HG03066 (cell line): ENCODE results near the gene SLC2A14.
"Not testable (repeated sequence)": the region's sequence is repeated elsewhere in the genome, so short reads cannot be mapped to it uniquely, and the experiment has no call there.

Source experiments
- ATAC-seq: cut with Tn5 transposase; IDR thresholded peaks from one replicate; pipeline ENCODE4 v1.9.1; 2021; ENCODE audit warnings: low read depth; ENCODE audit not compliant: unreplicated experiment

The SLC2A14 gene

DNA sequence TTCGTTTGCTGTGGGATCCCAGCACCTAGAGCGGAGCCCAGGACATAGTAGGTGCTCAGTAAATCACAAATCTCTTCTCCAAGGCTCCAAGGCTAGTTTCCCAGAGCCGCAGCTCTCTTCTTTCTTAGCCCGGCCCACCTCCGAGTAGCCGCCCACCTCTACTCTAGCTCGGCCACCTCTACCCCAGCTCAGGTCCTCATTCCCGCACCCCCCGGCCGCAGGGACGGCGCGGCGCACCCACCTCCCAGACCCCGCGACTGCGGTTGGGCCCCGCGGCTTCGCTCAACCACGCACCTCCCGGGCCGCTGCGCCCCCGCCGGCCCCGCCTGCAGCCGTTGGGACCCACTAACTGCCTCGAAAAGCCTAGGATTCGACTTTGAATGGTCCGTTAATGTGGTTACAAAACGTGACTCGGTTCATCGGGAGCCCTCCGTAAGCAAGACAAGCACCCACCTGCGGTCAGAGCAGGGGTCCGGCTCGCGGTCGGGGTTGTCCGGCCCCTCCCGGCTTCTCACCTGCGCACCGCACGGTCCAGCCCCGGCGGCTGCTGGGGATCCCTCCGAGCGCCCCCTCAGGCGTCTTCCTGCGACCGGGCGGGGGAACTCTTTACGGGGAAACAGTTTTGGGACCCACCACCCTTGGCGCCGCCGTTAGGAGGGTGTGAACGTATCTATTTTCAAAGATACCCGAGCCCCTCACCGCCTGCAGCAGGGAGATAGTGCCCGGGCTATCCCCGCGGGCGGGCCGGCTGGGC lies at the start of gene SLC2A14:
SLC2A14 (minus strand) TSS at position 350 of the 754 bp plus-strand sequence. CDS start 3,035 bp downstream, outside the sequence.
- no peak for ATAC-seq

DNA sequence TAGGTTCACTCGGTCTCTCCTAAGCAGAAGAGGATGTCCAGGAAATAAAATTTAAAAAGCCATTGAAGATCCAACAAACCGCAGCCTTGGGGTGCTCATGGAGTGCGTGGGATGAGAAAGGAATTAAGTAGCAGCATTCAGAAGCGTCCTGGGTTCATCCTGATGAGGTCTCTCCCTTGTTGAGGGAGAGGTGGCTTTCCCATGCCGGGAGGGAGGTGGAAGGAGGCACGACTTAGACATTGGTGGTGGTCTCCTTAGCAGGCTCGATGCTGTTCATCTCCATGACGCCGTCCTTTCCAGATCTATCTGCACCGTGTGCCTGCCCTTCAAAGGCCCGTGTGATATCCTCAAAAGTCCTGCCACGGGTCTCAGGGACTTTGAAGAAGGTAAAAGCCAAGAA lies 48.5 kb upstream of the SLC2A14 start:
- not testable (repeated sequence) for ATAC-seq

DNA sequence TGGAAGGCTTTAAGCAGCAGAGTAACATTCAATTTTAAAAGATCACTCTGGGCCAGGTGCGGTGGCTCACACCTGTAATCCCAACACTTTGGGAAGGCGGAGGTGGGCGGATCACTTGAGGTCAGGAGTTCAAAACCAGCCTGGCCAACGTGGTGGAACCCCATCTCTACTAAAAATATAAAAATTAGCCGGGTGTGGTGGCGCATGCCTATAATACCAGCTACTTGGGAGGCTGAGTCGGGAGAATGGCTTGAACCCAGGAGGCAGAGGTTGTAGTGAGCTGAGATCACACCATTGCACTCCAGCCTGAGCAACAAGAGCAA lies 45.5 kb upstream of the SLC2A14 start:
- not testable (repeated sequence) for ATAC-seq

DNA sequence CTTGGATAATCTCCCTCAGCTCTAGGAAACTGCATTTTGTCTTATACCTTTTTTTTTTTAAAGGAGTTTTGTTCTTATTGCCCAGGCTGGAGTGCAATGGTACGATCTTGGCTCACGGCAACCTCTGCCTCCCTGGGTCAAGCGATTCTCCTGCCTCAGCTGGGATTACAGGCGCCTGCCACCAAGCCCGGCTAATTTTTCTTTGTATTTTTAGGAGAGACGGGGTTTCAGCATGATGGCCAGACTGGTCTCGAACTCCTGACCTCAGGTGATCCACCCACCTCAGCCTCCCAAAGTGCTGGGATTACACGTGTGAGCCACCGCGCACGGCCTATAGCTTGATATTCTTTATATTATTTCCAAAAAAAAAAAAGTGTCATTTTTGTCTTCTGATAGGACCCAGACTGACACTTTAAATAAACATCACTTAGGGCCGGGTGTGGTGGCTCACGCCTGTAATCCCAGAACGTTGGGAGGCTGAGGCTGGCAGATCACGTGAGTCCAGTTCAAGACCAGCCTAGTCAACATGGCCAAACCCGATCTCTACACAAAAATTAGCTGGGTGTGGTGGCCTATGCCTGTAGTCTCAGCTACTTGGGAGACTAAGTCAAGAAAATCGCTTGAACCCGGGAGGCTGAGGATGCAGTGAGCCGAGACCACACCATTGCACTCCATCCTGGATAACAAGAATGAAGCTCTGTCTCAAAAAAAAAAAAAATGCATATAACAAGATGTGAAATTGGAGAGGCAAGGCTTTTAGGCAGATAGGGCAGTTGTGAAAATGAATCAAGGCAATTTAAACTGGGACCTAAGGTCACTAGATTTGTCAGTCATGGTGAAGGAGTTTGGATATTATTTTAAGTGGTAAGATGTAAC lies 44.9 kb upstream of the SLC2A14 start:
- ATAC-seq, result no peak

DNA sequence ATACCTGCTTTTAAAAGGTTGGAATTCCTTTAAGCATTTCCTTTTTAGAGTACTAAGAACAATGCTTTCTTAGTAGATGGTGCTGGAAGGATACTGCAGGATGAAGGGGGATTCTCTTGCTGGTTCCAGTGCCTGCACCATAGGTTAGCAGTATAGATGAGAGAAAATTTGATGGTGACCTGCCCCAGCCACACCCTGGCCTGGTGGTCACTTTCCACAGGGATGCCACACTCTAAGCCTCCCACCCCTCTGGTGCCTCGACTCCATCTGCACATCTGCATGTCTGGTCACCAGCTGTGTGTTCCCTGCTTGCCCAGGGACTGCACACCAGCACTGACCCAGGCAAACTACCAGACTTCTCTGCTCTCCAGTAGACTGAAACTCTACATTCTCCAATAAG lies 44.2 kb upstream of the SLC2A14 start:
- no peak for ATAC-seq

DNA sequence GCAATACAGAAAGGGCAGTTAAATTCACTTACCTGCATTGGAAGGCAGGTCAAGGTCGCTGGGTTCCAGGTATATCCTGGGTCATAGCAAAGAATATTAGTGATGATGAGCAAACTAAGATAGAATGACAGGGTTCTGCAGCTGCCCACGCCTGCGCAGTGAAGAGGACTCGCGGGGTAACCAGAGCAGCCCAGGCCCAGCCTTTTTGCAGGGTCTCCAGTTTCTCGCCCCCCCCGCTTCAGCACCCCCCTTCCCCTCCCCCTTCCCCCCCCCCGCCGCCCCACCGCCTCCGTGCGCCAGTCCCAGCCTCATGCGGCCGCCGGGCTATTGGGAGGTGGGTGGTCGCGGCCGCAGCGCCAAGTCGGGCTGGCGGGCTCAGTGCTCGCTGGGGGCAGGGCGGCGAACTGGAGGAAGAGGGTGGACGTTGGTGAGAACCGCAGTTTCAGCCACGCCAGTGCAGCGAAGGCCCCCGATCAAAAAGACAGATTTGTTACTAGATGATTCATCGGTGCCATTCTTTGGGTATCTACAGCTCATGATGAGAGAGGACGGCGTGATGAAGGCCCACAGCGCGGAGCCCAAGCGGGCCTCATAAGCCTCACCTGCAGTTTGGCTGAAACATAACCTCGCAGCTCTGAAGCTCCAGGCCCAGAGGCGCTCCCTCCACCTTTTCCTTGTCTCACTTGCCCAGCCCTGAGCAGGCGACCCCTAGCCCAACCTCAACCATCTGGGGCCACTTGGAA lies 43.1 kb upstream of the SLC2A14 start:
- no peak for ATAC-seq

DNA sequence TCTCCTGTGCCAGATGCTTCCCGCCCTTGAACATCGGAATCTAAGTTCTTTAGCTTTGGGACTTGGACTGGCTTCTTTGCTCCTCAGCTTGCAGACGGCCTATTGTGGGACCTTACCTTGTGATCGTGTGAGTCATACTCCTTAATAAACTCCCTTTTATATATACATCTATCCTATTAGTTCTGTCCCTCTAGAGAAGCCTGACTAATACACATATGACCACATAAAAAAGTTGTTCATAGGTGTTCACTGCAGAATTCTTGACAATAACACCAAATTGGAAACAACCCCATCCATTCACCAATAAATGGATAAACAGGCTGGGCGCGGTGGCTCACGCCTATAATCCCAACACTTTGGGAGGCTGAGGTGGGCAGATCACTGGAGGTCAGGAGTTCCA lies 37.4 kb upstream of the SLC2A14 start:
- ATAC-seq, result not testable (repeated sequence)

DNA sequence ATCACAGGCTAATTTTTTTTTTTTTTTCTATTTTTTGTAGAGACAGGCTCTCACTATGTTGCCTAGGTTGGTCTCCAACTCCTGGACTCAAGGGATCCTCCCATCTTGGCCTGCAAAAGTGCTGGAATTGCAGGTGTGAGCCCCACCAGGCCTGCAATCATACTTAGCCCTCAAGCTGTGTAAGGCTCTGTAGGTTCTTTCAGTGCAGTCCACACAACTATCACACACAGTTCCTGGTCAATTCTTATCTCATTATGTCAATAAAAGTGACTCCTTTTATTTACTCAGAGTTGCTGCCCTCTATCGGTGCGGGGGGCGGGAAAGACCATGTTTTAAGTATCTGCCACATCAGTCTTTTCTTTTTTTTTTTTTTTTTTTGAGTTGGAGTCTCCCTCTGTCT lies 34.3 kb upstream of the SLC2A14 start:
- no peak for ATAC-seq

DNA sequence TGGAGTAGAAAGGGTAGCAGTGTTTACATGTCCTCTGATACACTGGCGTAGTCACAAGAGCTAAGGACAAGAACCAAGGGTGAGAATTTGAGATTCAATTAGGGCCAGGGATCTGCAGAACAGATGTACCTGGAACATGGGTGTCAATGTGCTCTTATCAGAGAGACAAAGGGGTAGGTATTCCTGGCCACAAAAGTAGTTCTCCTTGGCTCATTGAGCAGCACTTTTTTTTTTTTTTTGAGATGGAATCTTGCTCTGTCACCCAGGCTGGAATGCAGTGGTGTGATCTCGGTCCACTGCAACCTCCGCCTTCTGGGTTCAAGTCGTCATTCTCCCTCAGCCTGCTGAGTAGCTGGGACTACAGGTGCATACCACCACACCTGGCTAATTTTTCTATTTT lies 33.6 kb upstream of the SLC2A14 start:
- not testable (repeated sequence) for ATAC-seq

DNA sequence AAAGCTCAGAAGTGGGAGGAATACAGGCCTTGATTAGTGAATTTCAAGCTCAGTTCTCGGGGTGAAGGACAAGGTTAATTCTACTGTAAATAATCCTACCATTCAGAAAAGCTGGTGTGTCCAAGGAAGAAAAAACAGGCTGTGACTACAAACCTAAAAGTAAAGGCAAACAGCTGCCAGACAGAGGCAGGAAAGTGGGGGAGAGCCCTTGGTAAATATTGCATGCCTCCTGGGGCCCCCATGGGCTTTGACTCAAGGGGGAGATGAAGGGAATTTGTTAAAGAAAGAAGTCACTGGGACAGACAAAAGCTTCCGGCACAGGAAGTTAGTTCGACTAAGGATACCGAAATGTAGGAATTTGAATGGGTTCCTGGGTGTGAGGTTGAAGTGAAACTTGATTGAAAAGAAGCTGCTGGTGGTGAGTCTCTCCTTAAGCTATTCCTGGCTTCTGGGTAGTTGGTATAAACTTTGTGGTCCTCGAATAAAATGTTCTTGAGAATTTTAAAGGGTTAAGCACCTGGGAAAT lies 32.9 kb upstream of the SLC2A14 start:
- not testable (repeated sequence) for ATAC-seq

DNA sequence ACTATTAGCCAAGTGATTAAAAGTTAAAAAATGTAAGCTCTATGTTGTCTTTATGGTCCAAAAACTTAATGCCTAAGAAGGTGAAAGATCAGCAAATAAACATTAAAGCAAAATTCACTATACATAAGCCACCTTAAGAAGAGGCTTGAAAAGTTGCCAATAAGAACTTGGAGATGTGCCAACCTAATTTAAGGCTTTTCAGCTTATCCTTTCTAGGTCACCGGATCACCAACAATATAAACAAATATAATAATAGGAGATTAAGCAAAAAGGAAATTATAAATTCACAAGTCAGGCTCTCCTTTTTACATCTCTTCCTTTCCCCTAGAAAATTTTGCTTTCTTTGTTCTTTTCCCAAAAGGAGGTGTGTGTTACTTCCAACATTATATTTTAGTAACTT lies 32.4 kb upstream of the SLC2A14 start:
- no peak for ATAC-seq

DNA sequence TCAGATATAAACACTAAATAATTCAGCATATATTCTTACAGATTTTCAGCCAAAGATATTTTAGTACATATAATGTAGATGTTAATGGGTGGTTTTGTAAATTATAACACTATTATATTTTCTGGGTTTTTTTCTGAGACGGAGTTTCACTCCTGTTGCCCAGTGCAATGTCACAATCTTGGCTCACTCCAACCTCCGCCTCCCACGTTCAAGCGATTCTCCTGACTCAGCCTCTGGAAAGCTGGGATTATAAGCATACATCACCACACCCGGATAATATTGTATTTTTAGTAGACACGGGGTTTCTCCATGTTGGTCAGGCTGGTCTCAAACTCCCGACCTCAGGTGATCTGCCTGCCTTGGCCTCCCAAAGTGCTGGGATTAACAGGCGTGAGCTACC lies 29.7 kb upstream of the SLC2A14 start:
- not testable (repeated sequence) for ATAC-seq

DNA sequence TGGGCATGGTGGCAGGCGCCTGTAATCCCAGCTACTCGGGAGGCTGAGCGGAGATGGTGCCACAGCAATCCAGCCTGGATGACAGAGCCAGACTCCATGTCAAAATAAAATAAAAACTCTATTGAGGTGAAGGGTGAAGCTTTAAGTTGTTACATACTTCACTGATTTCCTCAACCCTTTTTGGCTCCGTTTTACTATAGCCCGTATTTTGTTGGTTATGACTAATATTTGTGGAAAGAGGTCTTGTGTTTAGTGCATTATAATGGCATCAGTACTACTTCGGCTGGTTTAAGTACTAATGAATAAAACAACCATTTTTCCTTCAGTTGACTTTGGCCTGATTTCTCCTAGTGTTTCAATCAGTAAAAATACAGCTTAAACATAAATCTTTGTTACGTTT lies 27.0 kb upstream of the SLC2A14 start:
- no peak for ATAC-seq

DNA sequence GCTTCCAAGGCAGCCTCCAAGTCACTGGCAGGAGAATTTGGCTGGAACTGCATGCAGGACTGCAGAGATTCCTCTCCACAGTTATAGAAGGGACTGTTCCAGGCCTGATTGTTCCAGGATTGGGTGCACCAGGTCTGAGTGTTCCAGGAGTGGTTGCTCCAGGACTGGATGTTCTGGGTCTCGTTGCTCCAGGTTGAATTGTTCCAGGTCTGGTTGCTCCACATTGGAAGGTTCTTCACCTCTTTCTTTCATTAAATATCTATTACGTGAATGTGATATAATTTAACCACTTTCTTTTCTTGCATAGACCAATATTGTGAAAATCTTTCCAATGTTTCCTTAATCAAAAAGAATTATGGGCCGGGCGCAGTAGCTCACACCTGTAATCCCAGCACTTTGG lies 24.0 kb upstream of the SLC2A14 start:
- not testable (repeated sequence) for ATAC-seq

DNA sequence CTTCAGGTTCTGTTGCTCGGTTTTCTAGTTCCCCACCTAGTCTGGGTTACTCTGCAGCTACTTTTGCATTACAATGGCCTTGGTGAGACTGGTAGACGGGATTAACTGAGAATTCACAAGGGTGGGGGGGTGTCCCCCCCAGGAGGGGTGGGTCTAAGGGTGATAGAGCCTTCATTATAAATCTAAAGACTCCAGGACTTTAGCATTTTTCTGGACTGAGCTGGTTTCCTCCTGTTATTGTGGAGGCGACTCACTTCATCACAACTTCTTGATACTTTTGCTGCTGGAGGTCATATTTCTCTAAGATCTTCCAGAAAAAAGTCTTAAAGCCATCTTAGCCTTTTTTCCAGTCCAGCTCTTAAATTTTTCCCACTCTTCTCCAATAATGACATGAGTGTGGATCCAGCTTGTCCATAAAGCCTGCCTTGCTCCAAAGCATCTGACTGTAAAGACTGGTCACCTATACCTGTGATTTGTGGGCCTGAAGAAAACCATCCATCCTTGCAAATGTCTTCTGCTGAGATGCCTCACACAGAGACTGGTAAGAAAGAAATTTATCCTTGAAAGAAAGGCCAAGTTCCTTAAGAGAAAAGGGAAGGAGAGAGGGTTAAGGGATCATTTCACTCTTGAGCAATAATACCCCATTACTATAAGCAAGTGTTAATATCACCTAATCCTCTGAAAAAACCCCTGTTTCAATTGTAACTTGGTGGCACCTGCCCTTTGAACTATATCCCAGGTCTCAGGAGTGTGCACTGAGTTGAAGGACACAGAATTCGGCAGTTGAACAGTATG lies 19.7 kb upstream of the SLC2A14 start:
- no peak for ATAC-seq

DNA sequence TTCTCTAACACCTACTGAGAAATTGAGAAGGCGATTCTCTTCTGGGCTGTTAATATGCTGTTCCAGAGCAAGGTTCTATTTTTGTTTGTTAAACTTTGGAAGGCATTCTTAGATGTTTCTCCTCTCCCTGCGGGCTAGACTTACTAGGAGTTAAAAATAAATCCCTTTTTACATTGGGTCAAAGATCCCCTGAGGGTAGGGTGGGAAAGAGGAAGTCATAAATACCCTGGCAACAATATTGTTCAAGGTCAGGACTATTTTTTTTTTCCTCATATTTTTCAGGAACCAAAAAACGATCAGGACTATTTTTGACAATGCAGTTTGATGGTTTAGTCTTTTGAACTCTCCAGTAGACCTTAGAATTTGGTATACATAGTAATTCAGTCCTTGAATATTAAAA lies 12.0 kb upstream of the SLC2A14 start:
- no peak for ATAC-seq

DNA sequence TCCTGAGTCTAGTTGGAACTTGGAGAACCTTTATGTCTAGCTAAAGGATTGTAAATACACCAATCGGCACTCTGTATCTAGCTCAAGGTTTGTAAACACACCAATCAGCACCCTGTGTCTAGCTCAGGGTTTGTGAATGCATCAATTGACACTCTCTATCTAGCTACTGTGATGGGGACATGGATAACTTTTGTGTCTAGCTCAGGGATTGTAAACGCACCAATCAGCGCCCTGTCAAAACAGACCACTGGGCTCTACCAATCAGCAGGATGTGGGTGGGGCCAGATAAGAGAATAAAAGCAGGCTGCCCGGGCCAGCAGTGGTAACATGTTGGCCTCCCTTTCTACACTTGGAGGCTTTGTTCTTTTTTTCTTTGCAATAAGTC lies 9.0 kb upstream of the SLC2A14 start:
- not testable (repeated sequence) for ATAC-seq

DNA sequence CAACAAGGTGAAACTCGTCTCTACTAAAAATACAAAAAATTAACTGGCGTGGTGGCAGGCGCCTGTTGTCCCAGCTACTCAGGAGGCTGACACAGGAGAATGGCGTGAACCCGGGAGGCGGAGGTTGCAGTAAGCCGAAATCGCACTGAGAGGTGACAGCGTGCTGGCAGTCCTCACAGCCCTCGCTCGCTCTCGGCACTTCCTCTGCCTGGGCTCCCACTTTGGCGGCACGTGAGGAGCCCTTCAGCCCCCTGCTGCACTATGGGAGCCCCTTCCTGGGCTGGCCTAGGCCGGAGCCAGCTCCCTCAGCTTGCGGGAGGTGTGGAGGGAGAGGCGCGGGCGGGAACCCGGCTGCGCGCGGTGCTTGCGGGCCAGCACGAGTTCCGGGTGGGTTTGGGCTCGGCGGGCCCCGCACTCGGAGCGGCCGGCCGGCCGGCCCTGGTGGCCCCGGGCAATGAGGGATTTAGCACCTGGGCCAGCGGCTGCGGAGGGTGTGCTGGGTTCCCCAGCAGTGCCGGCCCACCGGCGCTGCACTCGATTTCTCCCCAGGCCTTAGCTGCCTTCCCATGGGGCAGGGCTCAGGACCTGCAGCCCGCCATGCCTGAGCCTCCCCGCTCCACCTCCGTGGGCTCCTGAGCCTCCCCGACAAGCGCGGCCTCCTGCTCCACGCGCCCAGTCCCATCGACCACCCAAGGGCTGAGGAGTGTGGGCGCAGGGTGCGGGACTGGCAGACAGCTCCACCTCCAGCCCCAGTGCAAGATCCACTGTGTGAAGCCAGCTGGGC lies 8.4 kb upstream of the SLC2A14 start:
- ATAC-seq, result not testable (repeated sequence)

DNA sequence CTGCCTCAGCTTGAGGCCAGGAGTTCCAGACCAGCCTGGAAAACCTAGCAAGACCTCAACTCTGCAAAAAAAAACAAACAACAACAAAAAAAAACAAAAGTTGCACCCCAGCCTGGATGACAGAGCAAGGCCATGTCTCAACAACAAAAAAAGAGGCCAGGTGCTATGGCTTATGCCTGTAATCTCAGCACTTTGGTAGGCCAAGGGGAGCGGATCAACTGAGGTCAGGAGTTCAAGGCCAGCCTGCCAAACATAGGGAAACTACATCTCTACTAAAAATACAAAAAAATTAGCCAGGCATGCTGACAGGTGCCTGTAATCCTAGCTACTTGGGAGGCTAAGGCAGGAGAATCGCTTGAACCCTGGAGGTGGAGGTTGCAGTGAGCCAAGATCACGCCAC lies 6.5 kb upstream of the SLC2A14 start:
- no peak for ATAC-seq
